Measurements from ENCODE around the gene MGLL.

DNA sequence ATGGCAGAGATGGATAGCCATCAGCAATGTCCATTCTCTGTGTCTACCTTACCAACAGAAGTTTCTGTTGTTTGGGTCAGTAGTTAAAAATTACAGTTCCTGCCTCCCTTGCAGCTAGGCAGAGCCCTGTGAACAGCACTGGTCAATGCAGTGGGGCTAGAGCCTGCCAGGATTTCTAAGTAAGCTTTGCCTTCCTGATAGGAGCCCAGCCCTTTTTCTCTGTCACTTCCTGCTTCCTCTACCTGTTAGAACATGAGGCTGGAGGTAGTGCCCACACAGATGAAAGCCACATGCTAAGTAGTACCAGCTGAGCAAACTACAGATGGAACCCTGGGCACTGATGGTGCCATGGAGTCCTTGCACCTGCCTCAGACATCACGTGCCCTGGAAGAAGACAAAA lies 45.0 kb downstream of the MGLL start:
- TF ChIP-seq, protein P1, sequence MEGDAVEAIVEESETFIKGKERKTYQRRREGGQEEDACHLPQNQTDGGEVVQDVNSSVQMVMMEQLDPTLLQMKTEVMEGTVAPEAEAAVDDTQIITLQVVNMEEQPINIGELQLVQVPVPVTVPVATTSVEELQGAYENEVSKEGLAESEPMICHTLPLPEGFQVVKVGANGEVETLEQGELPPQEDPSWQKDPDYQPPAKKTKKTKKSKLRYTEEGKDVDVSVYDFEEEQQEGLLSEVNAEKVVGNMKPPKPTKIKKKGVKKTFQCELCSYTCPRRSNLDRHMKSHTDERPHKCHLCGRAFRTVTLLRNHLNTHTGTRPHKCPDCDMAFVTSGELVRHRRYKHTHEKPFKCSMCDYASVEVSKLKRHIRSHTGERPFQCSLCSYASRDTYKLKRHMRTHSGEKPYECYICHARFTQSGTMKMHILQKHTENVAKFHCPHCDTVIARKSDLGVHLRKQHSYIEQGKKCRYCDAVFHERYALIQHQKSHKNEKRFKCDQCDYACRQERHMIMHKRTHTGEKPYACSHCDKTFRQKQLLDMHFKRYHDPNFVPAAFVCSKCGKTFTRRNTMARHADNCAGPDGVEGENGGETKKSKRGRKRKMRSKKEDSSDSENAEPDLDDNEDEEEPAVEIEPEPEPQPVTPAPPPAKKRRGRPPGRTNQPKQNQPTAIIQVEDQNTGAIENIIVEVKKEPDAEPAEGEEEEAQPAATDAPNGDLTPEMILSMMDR (IDR thresholded peaks at IDR 0.05; ENCODE audit: insufficient read depth, low read depth, low read length): no peak
- no peak for TF ChIP-seq EZH2 (IDR thresholded peaks at IDR 0.05; ENCODE audit: insufficient read depth, low read length)
